GM12891 (cell line): ENCODE data around the gene RAB35.

Experiments
- PAX5 ChIP-seq: IDR thresholded peaks from 2 replicates; pipeline ENCODE4 v1.6.1; 2011; ENCODE audit warnings: low read length, moderate library complexity, mild to moderate bottlenecking; ENCODE audit not compliant: insufficient read depth, severe bottlenecking
- SPI1 ChIP-seq: IDR thresholded peaks from 2 replicates; pipeline ENCODE4 v1.6.1; 2011; ENCODE audit warnings: low read depth, low read length, control low read depth

GRCh38 chr12:120089105-120089504, 27.4 kb downstream of the RAB35 start:
- TF ChIP-seq SPI1, result no peak
- TF ChIP-seq PAX5, result no peak
